Right lobe of liver (tissue), 6 donors: Measurements from ENCODE around the gene KIF25. TPM values are rescaled to one million over a fixed set of nuclear protein-coding genes. Genes with fewer than 3 reads are reported as not detected.
A peak's percentile ranks its signal among the peaks of the same experiment; 100 is the strongest.

ENCODE experiments used
- ATAC-seq, 4 donors: fragments of 200-7000 bp; cut with Tn5 transposase; one replicate each; pipeline ENCODE4 v1.9.1; 2020; ENCODE audit warnings: mild to moderate bottlenecking in 4 of 4, moderate library complexity in 4 of 4
- DNase-seq, 3 donors: peaks; one replicate each; pipeline ENCODE4 v3.0.0-alpha.2; 2020
- H3K27ac ChIP-seq, 3 donors: fragments of 200-600 bp; one replicate each; pipeline ENCODE4 v1.8.0; 2022
- H3K27me3 ChIP-seq, 2 donors: fragments of 200-600 bp; one replicate each; pipeline ENCODE4 v1.8.0; 2022
- H3K36me3 ChIP-seq, 4 donors: fragments of 200-600 bp; sonication (generic) in 1 of 4; one replicate each; pipeline versions ENCODE4 v1.5.1 to v1.8.0; 2017 to 2022; ENCODE audit warnings: control low read depth in 1 of 4
- H3K4me1 ChIP-seq, 4 donors: fragments of 200-600 bp; sonication (generic) in 1 of 4; one replicate each; pipeline versions ENCODE4 v1.5.1 to v1.8.0; 2017 to 2022; ENCODE audit warnings: control low read depth in 1 of 4
- H3K4me3 ChIP-seq, 3 donors: fragments of 200-600 bp; one replicate each; pipeline ENCODE4 v1.8.0; 2022
- H3K9me3 ChIP-seq, 4 donors: fragments of 200-600 bp; sonication (generic) in 1 of 4; one replicate each; pipeline versions ENCODE4 v1.5.1 to v1.8.0; 2017 to 2022; ENCODE audit warnings: control low read depth in 1 of 4
- POLR2A ChIP-seq: fragments of 450-650 bp; IDR thresholded peaks from one replicate; pipeline ENCODE4 v1.6.1; 2017; ENCODE audit warnings: antibody characterized with exemption, mild to moderate bottlenecking
- WGBS: methylation state at CpG from one replicate; pipeline ENCODE4 v1.1.6; 2018; ENCODE audit warnings: low coverage, low lambda C conversion rate; ENCODE audit not compliant: insufficient coverage; ENCODE audit errors: missing lambda C conversion rate; 5-methylcytosine and 5-hydroxymethylcytosine counted together
- intact Hi-C, 2 donors: fragments of 100-400 bp; cut with DNase I; formaldehyde crosslinking; loops; one replicate each; pipeline versions ENCODE4 v1.11.2 to v1.14.1; 2022
- total RNA-seq, 6 experiments: library from RNA; depleted of rRNA in 2 of 6; stranded (reverse); fragments of >200 nt in 2 of 6; fragmentation: NEBNext Ultra II Directional in 3 of 6; extraction: Animal tissue kit (Norgen Biotek cat#: 25700) in 3 of 6; gene quantifications; one replicate each; pipeline versions ENCODE4 v1.1.0 to v1.2.4, GENCODE V29; 2016 to 2023
- TF ChIP-seq, protein P1 (sequence below), 4 donors: fragments of 200-600 bp in 3 of 4; fragments of 450-650 bp in 1 of 4; IDR thresholded peaks; one replicate each; pipeline versions ENCODE4 v1.5.1 to v1.8.0; 2016 to 2022; ENCODE audit warnings: antibody characterized with exemption in 4 of 4, mild to moderate bottlenecking in 2 of 4
- donor health status: DM: no; HTN: yes; CAD: no.
- donor health status: DM: no; HTN: no; CAD: no.
- donor health status: DM: no; HTN: no; CAD: no.
- donor health status: DM: no; HTN: yes; CAD: no.
- donor health status: DM: no; HTN: yes; CAD: no.

Gene KIF25
- total RNA-seq, 6 experiments from 2014 or later: 0.15 TPM; not detected in 5

DNA sequence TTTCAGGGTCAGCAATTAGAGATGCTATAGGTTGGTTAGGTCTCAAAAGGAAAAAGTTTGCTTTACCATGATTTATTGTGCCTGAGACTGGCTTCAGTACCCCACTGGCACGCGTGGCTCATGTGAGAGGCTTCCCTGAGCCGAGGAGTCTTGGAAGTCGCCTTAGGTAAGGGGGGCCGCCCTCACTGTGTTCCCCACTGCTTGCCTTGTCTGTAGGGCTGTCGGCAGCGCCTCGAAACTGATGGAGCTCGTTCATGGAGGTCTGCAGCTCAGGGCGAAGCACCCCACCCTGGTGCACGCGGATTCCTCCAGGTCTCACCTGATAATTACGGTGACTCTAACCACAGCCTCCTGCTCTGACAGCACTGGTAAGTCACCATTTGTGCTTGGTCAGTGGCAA, 42.4 kb downstream of the KIF25 start:
- DNase-seq: peak in 1 of 3 donors; percentile 36
- ATAC-seq: no peak
- intact Hi-C loops: no loop called here
- Histone ChIP-seq H3K4me1 (no peaks in the 10 kb centered on the region), H3K27ac (no peak overlapping the region), H3K9me3 (peaks cover 0 to 9% (median 0%) of the 10 kb centered on the region in 4 donors), H3K27me3 (no peaks in the 10 kb centered on the region), H3K36me3 (no peaks in the 10 kb centered on the region), H3K4me3 (no peak overlapping the region)
- no peak for TF ChIP-seq POLR2A
- TF ChIP-seq, protein P1, sequence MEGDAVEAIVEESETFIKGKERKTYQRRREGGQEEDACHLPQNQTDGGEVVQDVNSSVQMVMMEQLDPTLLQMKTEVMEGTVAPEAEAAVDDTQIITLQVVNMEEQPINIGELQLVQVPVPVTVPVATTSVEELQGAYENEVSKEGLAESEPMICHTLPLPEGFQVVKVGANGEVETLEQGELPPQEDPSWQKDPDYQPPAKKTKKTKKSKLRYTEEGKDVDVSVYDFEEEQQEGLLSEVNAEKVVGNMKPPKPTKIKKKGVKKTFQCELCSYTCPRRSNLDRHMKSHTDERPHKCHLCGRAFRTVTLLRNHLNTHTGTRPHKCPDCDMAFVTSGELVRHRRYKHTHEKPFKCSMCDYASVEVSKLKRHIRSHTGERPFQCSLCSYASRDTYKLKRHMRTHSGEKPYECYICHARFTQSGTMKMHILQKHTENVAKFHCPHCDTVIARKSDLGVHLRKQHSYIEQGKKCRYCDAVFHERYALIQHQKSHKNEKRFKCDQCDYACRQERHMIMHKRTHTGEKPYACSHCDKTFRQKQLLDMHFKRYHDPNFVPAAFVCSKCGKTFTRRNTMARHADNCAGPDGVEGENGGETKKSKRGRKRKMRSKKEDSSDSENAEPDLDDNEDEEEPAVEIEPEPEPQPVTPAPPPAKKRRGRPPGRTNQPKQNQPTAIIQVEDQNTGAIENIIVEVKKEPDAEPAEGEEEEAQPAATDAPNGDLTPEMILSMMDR (IDR thresholded peaks at IDR 0.05): no peak
- 54% methylated on average over 3 of the region's 13 CpGs for WGBS

DNA sequence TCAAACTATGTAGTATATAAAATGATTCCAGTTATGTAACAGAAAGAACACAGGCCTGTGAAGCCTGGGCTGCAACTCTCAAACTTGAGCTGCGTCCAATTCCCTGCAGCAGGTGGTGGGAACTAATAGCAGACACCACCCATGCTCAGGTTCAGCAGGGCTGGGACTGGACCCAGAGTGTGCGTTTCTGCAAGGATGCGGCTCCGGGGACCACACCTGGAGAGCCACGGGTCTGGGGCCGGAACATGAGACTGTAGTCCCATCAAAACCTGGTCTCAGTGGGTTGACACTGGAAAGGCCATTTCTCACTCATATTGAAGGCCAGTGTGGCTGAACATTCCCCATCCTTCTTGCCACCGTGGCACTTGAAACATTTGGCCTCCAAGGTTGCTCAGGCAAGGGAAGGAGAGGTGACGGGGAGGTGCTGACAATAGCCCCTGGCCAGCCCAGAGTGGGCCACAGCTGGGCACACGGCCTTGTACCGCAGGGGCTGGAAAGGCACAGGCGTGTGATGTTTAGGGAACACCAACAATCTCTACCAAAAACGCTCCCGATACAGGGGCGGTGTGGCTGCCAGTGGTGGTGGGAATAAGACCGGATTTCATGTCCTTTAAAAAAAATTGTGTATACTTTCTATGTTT, 43.5 kb downstream of the KIF25 start:
- Histone ChIP-seq H3K27me3 (no peaks in the 10 kb centered on the region), H3K4me3 (no peak overlapping the region), H3K36me3 (no peaks in the 10 kb centered on the region), H3K9me3 (peaks cover 0 to 9% (median 0%) of the 10 kb centered on the region in 4 donors), H3K4me1 (no peaks in the 10 kb centered on the region), H3K27ac (no peak overlapping the region)
- no peak for TF ChIP-seq POLR2A
- TF ChIP-seq, protein P1 (IDR thresholded peaks at IDR 0.05): no peak
- DNase-seq (peak in 1 of 3 donors; percentile 7), ATAC-seq (no peak)
- intact Hi-C loops: no loop called here
- 83% methylated on average over 8 of the region's 15 CpGs for WGBS

DNA sequence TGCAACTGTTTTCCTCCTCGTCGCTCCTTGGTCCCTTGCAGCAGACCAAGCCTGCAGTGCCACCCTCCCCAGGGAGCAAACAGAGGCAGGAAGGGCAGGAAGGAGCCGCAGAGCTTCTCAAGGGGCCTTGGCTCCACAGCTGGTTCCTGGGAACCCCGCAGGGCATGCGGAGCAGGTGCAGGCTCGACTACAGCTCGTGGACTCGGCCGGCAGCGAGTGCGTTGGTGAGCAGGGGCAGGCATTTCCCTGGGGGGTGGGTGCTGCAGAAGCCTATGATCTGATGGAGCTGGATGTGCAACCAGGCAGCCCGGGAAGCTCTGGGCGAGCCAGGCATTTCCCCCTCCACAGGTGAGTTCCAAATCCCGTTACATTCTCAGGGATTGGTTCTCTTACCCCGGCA, 44.5 kb downstream of the KIF25 start:
- Histone ChIP-seq H3K4me1 (no peaks in the 10 kb centered on the region), H3K27me3 (no peaks in the 10 kb centered on the region), H3K27ac (no peak overlapping the region), H3K36me3 (no peaks in the 10 kb centered on the region), H3K4me3 (no peak overlapping the region), H3K9me3 (peaks cover 0 to 9% (median 0%) of the 10 kb centered on the region in 4 donors)
- intact Hi-C loops: no loop called here
- TF ChIP-seq POLR2A: no peak
- TF ChIP-seq, protein P1 (IDR thresholded peaks at IDR 0.05): no peak
- WGBS: no CpG with 5 or more reads among the region's 15 CpGs
- ATAC-seq (no peak), DNase-seq (peak in 2 of 3 donors; percentile 12 to 50)

- no peaks in the 10 kb centered on the region for H3K27me3 ChIP-seq
- no peak overlapping the region for H3K27ac ChIP-seq
- intact Hi-C loops: no loop called here
- 85% methylated on average over 4 of the region's 29 CpGs for WGBS
- TF ChIP-seq, protein P1 (IDR thresholded peaks at IDR 0.05): no peak
- no peak for TF ChIP-seq POLR2A
- H3K36me3 ChIP-seq: no peaks in the 10 kb centered on the region
- peaks cover 0 to 9% (median 0%) of the 10 kb centered on the region in 4 donors for H3K9me3 ChIP-seq
- no peak overlapping the region for H3K4me3 ChIP-seq
- DNase-seq (peak in 2 of 3 donors; percentile 11 to 51), ATAC-seq (no peak)
- H3K4me1 ChIP-seq: no peaks in the 10 kb centered on the region
Observed at GRCh38 chr6:168042426-168043192, 45.1 kb downstream of the KIF25 start.
